KG1 (cell line): Measurements from ENCODE around the gene ZNF76.

ENCODE experiments used
- DNase-seq: peaks from one replicate; lab custom pipeline; 2025; lab: John Stamatoyannopoulos, UW

ZNF76 gene

DNA sequence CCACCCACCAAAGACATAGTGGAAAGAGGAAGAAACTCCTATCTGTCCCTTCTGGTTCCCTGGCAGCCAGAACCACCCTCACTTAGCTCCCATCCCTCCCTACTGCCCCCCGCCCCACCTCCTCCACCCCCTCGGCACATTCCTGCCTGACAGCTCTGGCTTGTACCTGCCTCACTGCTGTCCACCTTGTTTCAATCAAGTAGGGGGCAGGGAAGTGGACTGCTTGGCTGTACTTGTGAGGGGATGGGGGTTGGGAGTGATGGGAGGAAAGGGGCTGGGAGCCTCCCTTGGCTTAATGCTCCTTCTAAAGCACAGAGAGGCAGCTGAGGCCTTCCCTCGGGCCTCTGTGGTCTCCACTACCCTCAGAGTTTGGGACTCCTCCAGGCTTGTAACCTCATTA is 22.1 kb upstream of the ZNF76 start:
- DNase-seq: no peak

GRCh38 chr6:35238843-35239289 is 20.7 kb upstream of the ZNF76 start:
- no peak for DNase-seq

- DNase-seq: no peak
Measured at GRCh38 chr6:35239581-35239980, 20.0 kb upstream of the ZNF76 start.

DNA sequence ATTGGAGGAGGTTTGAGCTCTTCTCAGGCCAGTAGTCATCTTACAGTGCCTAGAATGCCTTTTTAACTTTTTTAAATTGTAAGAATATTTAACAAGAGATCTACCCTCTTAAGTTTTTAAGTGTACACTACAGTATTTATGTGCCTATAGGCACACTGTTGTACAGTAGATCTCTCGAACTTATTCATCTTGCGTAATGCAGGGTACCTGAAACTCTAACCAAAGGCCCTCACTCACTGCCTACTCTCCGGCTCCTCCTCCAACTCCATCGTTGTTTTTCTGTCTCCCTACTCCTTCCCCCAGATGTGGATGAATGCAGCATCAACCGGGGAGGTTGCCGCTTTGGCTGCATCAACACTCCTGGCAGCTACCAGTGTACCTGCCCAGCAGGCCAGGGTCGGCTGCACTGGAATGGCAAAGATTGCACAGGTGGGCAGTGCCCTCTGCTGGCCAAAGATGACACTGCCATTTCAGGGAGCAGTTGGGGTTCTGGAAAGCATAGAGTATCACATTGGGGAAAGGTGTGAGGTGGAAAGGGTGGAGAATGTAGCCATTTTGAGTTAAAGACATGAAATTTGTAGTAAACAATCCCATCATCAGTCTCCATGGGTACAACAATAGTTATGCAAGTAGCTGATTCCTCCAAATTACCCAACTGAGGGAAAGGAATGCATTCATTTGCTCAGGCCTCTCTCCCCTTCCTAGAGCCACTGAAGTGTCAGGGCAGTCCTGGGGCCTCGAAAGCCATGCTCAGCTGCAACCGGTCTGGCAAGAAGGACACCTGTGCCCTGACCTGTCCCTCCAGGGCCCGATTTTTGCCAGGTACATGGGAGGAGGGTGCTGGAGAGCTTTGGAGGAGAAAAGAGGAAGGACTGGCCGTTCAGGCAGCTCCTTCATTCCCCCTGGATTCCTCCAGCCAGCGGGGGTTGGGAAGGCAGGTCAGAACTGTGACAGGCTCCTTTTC is 18.4 kb upstream of the ZNF76 start:
- peak; percentile 45 for DNase-seq

GRCh38 chr6:35242486-35242885 is 17.0 kb upstream of the ZNF76 start:
- DNase-seq: no peak

DNA sequence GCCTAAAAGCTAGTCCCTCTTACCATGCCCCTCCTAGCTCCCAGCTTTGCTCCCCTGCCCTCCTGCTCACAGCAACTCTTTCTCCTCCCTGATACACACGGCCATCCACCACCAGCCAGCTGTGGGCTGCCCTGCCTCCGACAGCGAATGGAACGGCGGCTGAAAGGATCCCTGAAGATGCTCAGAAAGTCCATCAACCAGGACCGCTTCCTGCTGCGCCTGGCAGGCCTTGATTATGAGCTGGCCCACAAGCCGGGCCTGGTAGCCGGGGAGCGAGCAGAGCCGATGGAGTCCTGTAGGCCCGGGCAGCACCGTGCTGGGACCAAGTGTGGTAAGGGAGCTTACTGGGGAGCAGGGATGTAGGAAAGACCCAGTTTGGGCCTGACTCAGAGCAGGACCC is 16.6 kb upstream of the ZNF76 start:
- DNase-seq: no peak

DNA sequence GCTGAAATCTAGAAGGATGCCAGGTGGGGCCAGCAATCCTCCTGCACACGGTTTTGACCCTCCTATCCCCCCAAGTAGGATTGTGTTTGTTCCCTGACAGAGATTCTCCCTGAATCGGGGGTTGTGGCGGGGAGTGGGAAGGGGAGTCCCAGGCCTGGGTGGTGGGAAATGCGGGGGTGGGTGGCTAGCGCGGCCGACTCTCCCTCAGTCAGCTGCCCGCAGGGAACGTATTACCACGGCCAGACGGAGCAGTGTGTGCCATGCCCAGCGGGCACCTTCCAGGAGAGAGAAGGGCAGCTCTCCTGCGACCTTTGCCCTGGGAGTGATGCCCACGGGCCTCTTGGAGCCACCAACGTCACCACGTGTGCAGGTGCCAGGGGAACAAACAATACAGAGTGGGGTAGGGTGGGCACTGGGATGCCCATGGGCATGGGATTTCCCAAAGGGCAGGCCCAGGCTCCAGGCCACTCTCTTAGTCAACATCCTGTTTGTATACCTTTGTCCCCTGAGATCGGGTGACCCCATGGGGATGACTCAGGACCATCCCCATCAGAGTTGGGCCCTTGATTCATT is 16.1 kb upstream of the ZNF76 start:
- DNase-seq: no peak

- DNase-seq: no peak
Measured at GRCh38 chr6:35244551-35244950, 15.0 kb upstream of the ZNF76 start.

DNA sequence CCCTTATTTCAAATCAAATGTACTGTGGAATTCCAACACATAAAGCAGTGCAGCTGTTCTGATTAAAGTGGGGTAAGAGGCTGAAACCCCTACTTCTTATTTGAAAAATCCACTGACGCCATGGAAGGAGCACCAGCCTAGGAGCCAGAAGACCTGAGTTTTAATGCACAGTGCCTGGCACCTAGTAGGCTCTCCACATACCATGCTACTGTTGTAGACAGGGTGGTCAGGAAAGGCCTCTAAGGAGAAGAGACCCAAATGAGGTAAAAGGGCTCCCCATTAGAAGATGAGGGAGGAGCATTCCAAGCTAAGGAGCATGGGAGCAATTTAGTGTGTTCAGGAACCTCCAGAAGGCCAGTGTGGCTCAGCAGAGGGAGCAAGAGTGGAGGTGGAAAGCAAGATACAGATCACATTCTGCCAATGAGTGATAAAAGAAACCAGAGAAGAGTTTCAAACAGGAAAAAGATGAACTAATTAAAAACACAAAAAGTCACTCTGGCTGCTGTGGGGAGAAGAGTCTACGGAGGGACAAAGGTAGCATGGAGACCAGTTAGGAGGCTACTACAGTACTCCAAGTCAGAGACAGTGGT is 11.8 kb upstream of the ZNF76 start:
- DNase-seq: no peak

DNA sequence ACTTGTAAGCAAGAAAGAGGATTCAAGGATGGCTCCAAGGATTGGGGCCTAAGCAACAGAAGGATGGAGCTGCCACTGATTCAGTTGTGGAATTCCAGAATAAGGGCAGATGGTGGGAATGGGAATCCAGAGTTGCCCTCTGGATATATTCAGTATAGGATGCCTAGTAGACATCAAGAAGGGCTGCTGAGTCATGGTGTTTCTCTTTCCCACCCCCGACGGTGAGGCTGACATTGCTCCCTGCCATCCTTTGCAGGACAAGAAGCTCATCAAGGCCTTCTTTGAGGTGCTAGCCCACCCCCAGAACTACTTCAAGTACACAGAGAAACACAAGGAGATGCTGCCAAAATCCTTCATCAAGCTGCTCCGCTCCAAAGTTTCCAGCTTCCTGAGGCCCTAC is 11.2 kb upstream of the ZNF76 start:
- DNase-seq: no peak

- DNase-seq: no peak
Measured at GRCh38 chr6:35248965-35249364, 10.6 kb upstream of the ZNF76 start.

DNA sequence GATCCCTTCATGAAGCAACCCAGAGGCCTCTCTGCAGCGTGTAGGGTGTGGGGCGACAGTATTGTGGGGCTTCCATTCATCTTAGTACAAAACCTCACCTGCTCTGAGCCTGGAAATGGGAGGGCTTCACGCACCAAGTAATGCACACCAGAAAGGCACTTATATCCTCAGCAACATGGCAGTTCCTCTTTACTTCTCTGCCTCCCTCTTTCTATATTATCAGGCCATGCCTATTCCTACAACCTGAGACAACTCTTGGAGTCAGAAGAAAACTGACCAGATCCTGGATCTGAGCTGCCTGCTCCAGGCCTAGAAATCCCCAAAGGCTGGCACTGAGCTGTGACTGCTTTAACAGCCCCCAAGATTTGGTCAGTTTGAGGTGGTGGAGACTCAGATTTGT is 7.6 kb upstream of the ZNF76 start:
- no peak for DNase-seq

- DNase-seq: no peak
Measured at GRCh38 chr6:35253249-35253648, 6.3 kb upstream of the ZNF76 start.

DNA sequence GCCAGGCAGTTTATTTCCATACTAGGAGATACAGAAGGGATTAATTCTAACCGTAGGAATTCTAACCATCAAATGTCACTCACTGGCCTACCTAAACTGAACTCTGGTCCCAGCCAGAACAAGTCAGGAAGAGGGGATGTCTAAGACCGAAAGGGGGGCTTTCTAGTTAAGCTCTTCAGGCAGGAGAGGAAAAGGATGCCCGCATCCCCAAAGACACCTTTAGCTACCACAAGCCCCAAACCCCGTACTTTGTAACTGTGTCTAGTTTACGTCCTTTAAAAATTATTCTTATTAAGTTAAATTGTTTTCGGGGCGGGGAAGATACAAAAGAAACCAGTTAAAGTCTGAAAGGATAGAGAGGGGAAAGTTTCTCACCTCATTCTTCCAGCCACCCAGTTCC is 1.2 kb upstream of the ZNF76 start:
- no peak for DNase-seq

GRCh38 chr6:35258858-35259193 is 709 bp upstream of the ZNF76 start:
- peak; percentile 76 for DNase-seq

GRCh38 chr6:35259948-35260590 is 534 bp downstream of the ZNF76 start:
- peak; percentile 36 for DNase-seq

GRCh38 chr6:35260591-35261570 is 1.3 kb downstream of the ZNF76 start:
- no peak for DNase-seq

DNA sequence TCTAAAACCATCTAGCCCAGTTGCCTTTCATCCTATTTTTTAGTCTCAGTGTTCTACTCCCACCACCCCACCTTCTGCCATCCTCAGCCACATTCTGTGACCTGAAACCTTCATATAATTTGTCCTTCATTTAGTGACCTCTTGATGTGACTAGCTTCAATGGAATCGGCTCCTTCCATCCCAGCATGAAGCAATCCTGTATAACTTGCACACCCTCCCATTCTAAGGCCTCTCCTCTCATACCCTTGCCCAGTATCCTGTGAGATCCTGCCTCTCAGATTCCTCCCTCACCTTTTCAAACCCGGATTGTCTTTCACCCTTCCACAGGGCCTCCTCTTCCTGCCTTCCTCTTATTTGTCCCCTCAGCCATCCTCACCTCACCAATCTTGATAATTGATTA is 3.1 kb downstream of the ZNF76 start:
- DNase-seq: no peak

GRCh38 chr6:35264550-35265274 is 5.2 kb downstream of the ZNF76 start:
- no peak for DNase-seq

DNA sequence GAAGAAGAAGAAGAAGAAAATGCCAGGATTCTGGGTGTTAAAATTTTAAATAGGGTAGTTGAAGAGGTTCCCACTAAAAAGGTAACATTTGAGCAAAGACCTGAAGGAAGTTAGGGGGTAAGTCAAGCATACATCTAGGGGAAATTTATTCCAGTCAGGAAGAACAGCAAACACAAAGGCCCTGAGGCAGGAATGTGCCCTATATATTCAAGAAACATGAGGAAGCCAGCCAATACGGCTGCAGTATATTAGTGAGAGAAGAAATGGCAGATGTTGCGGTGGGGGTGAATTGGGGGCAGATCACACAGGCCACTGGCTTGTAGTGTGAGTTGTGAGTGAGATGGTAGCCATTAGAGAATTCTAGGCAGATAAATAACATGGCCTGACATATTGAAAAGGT is 6.0 kb downstream of the ZNF76 start:
- DNase-seq: no peak

DNA sequence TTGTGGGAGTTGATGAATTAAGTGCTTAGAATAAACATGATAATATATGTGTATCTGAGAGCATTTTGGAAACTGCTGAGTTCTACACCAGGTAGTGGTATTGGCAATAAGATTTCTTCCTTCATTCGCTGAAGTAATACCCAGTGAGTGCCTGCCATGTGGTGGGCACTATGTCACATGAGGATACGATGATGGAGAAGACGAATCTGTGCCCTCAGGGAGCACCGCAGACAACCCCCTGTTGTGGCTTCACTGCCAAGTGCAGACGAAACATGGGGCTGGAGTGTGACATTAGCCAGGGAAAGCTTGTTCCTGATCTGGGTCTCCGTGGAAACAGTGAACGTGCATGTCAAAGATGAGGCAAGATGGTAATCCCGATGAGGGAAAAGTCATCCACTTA is 7.9 kb downstream of the ZNF76 start:
- no peak for DNase-seq
